ENCODE data around the gene NABP1.

- TF ChIP-seq TAF1 (IDR thresholded peaks at IDR 0.05; ENCODE audit: borderline replicate concordance, low read depth, low read length) (no peak), POLR2A (IDR thresholded peaks at IDR 0.05; ENCODE audit: low read depth, low read length) (no peak)
These were observed 51.1 kb downstream of the NABP1 start for GRCh38 chr2:191728750-191729624.
